Esophagus squamous epithelium (tissue), 5 donors: Measurements from ENCODE around the gene CAPZA3. TPM values are rescaled to one million over a fixed set of nuclear protein-coding genes. Genes with fewer than 3 reads are reported as not detected.
"Not testable (repeated sequence)": the region's sequence is repeated elsewhere in the genome, so short reads cannot be mapped to it uniquely, and the experiment has no call there.

ENCODE experiments used
- DNase-seq: peaks from one replicate; lab custom pipeline; 2025; lab: John Stamatoyannopoulos, UW
- H3K27ac ChIP-seq, 4 donors: fragments of 200-600 bp; sonication (generic); one replicate each; pipeline ENCODE4 v1.5.1; 2016 to 2019; ENCODE audit warnings: mild to moderate bottlenecking in 1 of 4
- H3K27me3 ChIP-seq, 4 donors: fragments of 200-600 bp; sonication (generic); 1 replicate in 3 of 4; 2 replicates in 1 of 4; pipeline versions ENCODE4 v1.5.1 to v1.6.0; 2017 to 2021; ENCODE audit warnings: antibody characterized with exemption in 1 of 4
- H3K36me3 ChIP-seq, 3 donors: fragments of 200-600 bp; sonication (generic); one replicate each; pipeline ENCODE4 v1.5.1; 2016 to 2019
- H3K4me1 ChIP-seq, 3 donors: fragments of 200-600 bp; sonication (generic); one replicate each; pipeline ENCODE4 v1.5.1; 2017 to 2019
- H3K4me3 ChIP-seq, 4 donors: fragments of 200-600 bp; sonication (generic); 1 replicate in 3 of 4; 2 replicates in 1 of 4; pipeline ENCODE4 v1.5.1; 2016 to 2019; ENCODE audit warnings: mild to moderate bottlenecking in 2 of 4, moderate library complexity in 1 of 4
- H3K9me3 ChIP-seq, 3 donors: fragments of 200-600 bp; sonication (generic); one replicate each; pipeline ENCODE4 v1.5.1; 2016 to 2019
- CTCF ChIP-seq, 6 experiments: fragments of 450-650 bp in 4 of 6; fragments of 200-600 bp in 2 of 6; sonication (generic) in 2 of 6; IDR thresholded peaks; one replicate each; pipeline ENCODE4 v1.5.1; 2016 to 2019; ENCODE audit warnings: antibody characterized with exemption in 6 of 6, mild to moderate bottlenecking in 4 of 6, moderate library complexity in 4 of 6
- POLR2A ChIP-seq, 4 donors: fragments of 450-650 bp; IDR thresholded peaks; one replicate each; pipeline ENCODE4 v1.6.1; 2017; ENCODE audit warnings: antibody characterized with exemption in 4 of 4, mild to moderate bottlenecking in 4 of 4, moderate library complexity in 3 of 4
- WGBS, 2 donors: methylation state at CpG; one replicate each; pipeline ENCODE4 v1.1.5; 2018; 5-methylcytosine and 5-hydroxymethylcytosine counted together
- intact Hi-C: fragments of 100-400 bp; cut with DNase I; formaldehyde crosslinking; loops from one replicate; pipeline ENCODE4 v1.15.0; 2022
- total RNA-seq, 4 donors: library from RNA; depleted of rRNA; stranded (reverse); fragments of >200 nt; gene quantifications; one replicate each; pipeline ENCODE4 v1.1.0, GENCODE V29; 2016
- donor health status: DM: yes; HTN: yes; CAD: no.

The CAPZA3 gene
- total RNA-seq, 4 donors from 2014 or later = not detected

- 47 to 49% methylated on average over 2 of the region's 2 CpGs for WGBS, 2 donors
These were observed 44.9 kb downstream of the CAPZA3 start for GRCh38 chr12:18782827-18783226.

GRCh38 chr12:18785465-18785864 lies 47.5 kb downstream of the CAPZA3 start:
- H3K27ac ChIP-seq, H3K36me3 ChIP-seq, H3K4me3 ChIP-seq, H3K9me3 ChIP-seq, intact Hi-C loops, DNase-seq, H3K4me1 ChIP-seq, H3K27me3 ChIP-seq: not testable (repeated sequence)
- WGBS, 2 donors = 76 to 85% methylated on average over 3 to 8 of the region's 8 CpGs

More at GRCh38 chr12:18782827-18783226, 44.9 kb downstream of the CAPZA3 start:
- no peaks in the 10 kb centered on the region for H3K27me3 ChIP-seq
- no peaks in the 10 kb centered on the region for H3K36me3 ChIP-seq
- H3K9me3 ChIP-seq = no peaks in the 10 kb centered on the region
- H3K4me1 ChIP-seq = no peaks in the 10 kb centered on the region
- no peak for TF ChIP-seq CTCF (IDR thresholded peaks at IDR 0.05)
- no peak for TF ChIP-seq POLR2A (IDR thresholded peaks at IDR 0.05)
- no peak for DNase-seq
- intact Hi-C loops = no loop called here
- H3K4me3 ChIP-seq = no peak overlapping the region
- H3K27ac ChIP-seq = no peak overlapping the region

Other genes with a start within 250 kb of the CAPZA3 start
- not detected for gene PLCZ1, start 107 bp upstream of the CAPZA3 start, total RNA-seq